ENCODE results near the gene BTRC. TPM values are rescaled to one million over a fixed set of nuclear protein-coding genes. Genes with fewer than 3 reads are reported as not detected.
A peak's percentile ranks its signal among the peaks of the same experiment; 100 is the strongest.

The BTRC gene
- total RNA-seq: 10 to 100 TPM in 2 of 4 donors, 1 to 10 TPM in 2; 9.4 to 32.6 (median 11.4) TPM
- 1 to 10 TPM; 2.4 to 4.5 (median 4.2) TPM for polyA plus RNA-seq

DNA sequence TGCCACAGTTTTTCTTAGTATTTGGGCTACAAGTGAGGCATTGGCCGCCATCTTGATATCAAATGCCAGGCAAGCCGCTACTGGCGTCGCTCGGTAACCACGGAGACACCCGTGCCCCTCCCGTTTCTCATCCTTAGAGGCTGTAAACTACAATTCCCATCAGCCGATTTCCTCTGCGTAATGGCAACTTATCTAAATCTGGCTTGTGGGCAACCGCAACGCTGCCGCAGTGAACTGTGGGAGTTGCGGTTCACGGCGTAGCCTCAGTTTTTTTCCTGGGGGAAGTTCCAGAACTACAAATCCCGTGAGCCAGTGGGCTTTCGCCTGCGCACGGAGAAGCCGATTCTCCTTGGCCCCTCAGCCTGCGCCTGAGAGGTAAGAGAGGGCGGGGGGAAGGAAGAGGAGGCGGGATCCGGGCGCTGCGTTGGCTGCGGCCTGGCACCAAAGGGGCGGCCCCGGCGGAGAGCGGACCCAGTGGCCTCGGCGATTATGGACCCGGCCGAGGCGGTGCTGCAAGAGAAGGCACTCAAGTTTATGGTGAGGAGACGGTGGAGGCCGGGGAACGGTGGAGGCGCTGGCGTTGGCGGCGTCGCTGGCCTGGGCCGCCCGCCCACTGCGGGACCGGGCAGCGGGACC is at the start of gene BTRC:
TSS of gene BTRC (plus strand) at position 474 of the 636 bp plus-strand sequence. CDS start at position 490, 16 bp downstream.
- WGBS, 2 donors: 0% methylated on average over 50 of the region's 50 CpGs
- Histone ChIP-seq H3K27me3 (no peaks in the 10 kb centered on the region), H3K36me3 (no peaks in the 10 kb centered on the region), H3K4me1 (peaks cover 0 to 20% (median 18%) of the 10 kb centered on the region in 4 donors), H3K9me3 (no peaks in the 10 kb centered on the region), H3K27ac (peak within 1 kb of the TSS; percentile 86 to 91 (median 88)), H3K4me3 (peak within 1 kb of the TSS; percentile 65 to 88 (median 76))
- peak; percentile 75 to 94 (median 80) for TF ChIP-seq POLR2AphosphoS5 (IDR thresholded peaks at IDR 0.05)
- peak in 1 of 4 donors; percentile 63 for TF ChIP-seq EP300 (IDR thresholded peaks at IDR 0.05)
- TF ChIP-seq CTCF (IDR thresholded peaks at IDR 0.05): no peak
- peak; percentile 34 to 43 for TF ChIP-seq POLR2A (IDR thresholded peaks at IDR 0.05)
- DNase-seq: peak; percentile 98
- intact Hi-C loops (cut with DNase I): loop anchor here (5.0 to 10.0 kb wide), 3 partner anchors 122 to 319 kb away; partner anchors contain the start of genes DPCD, PDZD7, POLL and SFXN3

GRCh38 chr10:101304316-101304715 is 49.6 kb upstream of the BTRC start:
- Histone ChIP-seq H3K4me1 (no peaks in the 10 kb centered on the region), H3K9me3 (no peaks in the 10 kb centered on the region), H3K27ac (no peak overlapping the region), H3K27me3 (peaks cover 0 to 60% (median 0%) of the 10 kb centered on the region in 3 donors), H3K4me3 (no peak overlapping the region), H3K36me3 (no peaks in the 10 kb centered on the region)
- DNase-seq: no peak
- 96% methylated on average over 9 of the region's 9 CpGs for WGBS, 2 donors
- no peak for TF ChIP-seq POLR2AphosphoS5 (IDR thresholded peaks at IDR 0.05)
- no peak for TF ChIP-seq POLR2A (IDR thresholded peaks at IDR 0.05)
- no peak for TF ChIP-seq EP300 (IDR thresholded peaks at IDR 0.05)
- no peak for TF ChIP-seq CTCF (IDR thresholded peaks at IDR 0.05)
- intact Hi-C loops (cut with DNase I): no loop called here

DNA sequence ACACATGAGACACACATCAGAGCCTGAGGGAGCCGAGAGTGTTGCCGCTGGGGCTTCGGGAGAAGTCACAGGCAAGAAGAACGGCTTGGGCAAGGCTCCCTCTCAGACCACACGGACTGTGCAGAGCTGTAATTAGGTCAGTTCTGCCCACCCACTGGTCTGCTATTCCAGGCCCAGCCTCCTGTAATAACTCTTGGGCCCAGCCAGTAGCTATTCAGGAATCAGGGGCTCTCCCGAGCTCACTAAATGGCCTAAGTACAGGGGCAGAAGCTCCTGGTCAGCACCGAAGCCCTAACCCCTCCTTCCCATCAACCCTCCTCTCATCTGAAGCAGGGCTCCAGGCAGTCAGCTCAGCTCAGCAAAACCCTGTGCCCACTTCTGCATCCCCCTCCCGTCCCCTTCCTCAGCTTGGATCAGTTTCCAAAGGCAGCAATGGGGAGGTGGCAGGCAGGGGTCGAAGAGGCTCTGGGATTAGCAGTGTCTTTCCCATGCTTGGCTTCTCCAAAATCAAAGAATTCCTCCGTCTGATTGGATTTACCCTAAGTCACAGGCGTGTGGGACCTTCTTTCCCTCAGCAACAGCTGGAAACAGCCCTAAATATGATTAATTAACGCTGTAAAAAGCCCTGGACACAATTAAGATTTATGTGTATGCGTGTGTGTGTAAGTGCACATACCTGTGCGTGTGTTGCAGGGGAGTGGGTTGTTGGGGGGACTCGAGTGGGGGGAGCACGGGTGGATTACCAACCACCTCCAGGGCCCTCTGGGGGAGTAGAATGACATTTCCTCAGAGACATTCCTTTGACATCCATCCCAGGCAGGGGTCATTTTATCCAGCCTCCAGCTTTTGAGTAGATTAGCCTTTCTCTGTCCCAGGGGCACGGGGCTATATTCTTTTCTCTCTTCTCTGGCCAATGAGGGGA is 48.4 kb upstream of the BTRC start:
- no peak overlapping the region for H3K4me3 ChIP-seq
- H3K9me3 ChIP-seq: no peaks in the 10 kb centered on the region
- peaks cover 0 to 4% (median 2%) of the 10 kb centered on the region in 4 donors for H3K4me1 ChIP-seq
- no peak for DNase-seq
- H3K27me3 ChIP-seq: peaks cover 6 to 73% (median 9%) of the 10 kb centered on the region in 3 donors
- no peak overlapping the region for H3K27ac ChIP-seq
- WGBS, 2 donors: 69 to 71% methylated on average over 17 of the region's 17 CpGs
- H3K36me3 ChIP-seq: no peaks in the 10 kb centered on the region
- intact Hi-C loops (cut with DNase I): no loop called here
- TF ChIP-seq EP300 (IDR thresholded peaks at IDR 0.05): no peak
- TF ChIP-seq POLR2A (IDR thresholded peaks at IDR 0.05): no peak

GRCh38 chr10:101308051-101308450 is 45.9 kb upstream of the BTRC start:
- no peak for DNase-seq
- Histone ChIP-seq H3K4me1 (peaks cover 0 to 12% (median 5%) of the 10 kb centered on the region in 4 donors), H3K27ac (no peak overlapping the region), H3K4me3 (no peak overlapping the region), H3K9me3 (no peaks in the 10 kb centered on the region), H3K36me3 (no peaks in the 10 kb centered on the region), H3K27me3 (peaks cover 7 to 91% (median 18%) of the 10 kb centered on the region in 3 donors)
- 95 to 97% methylated on average over 2 of the region's 2 CpGs for WGBS, 2 donors
- intact Hi-C loops (cut with DNase I): no loop called here
- TF ChIP-seq POLR2AphosphoS5 (IDR thresholded peaks at IDR 0.05) (no peak), EP300 (IDR thresholded peaks at IDR 0.05) (no peak), POLR2A (IDR thresholded peaks at IDR 0.05) (no peak)

GRCh38 chr10:101310529-101311184 is 43.3 kb upstream of the BTRC start:
- no peak for DNase-seq
- H3K4me3 ChIP-seq: peak overlapping the region in 2 of 4 donors; percentile 13 to 28
- no peak for TF ChIP-seq CTCF (IDR thresholded peaks at IDR 0.05)
- TF ChIP-seq EP300 (IDR thresholded peaks at IDR 0.05): no peak
- no peak for TF ChIP-seq POLR2A (IDR thresholded peaks at IDR 0.05)
- no peak for TF ChIP-seq POLR2AphosphoS5 (IDR thresholded peaks at IDR 0.05)
- H3K4me1 ChIP-seq: peaks cover 0 to 12% (median 5%) of the 10 kb centered on the region in 4 donors
- no peak overlapping the region for H3K27ac ChIP-seq
- no peaks in the 10 kb centered on the region for H3K9me3 ChIP-seq
- peaks cover 7 to 78% (median 26%) of the 10 kb centered on the region in 3 donors for H3K27me3 ChIP-seq
- H3K36me3 ChIP-seq: no peaks in the 10 kb centered on the region
- 13 to 21% methylated on average over 25 of the region's 25 CpGs for WGBS, 2 donors
- intact Hi-C loops (cut with DNase I): no loop called here

All from sigmoid colon (tissue), 7 donors.